Spleen (tissue), 7 donors: ENCODE results near the gene CBX1.

Experiments used
- POLR2AphosphoS5 ChIP-seq, 3 donors: sonication (generic); formaldehyde crosslinking; IDR thresholded peaks; one replicate each; pipeline ENCODE4 v1.5.1; 2017; ENCODE audit warnings: antibody characterized with exemption in 3 of 3
- TF ChIP-seq, protein P1 (sequence below), 11 experiments: fragments of 200-600 bp in 7 of 11; fragments of 450-650 bp in 4 of 11; sonication (generic) in 4 of 11; IDR thresholded peaks in 8 of 11; conservative IDR thresholded peaks in 3 of 11; 1 replicate in 7 of 11; 2 replicates in 4 of 11; pipeline versions ENCODE4 v1.4.0 to v1.8.0; 2016 to 2021; ENCODE audit warnings: antibody characterized with exemption in 11 of 11, inconsistent platforms in 4 of 11, mild to moderate bottlenecking in 1 of 11
- donor health status: DM: no; HTN: no; CAD: no; lungs with moderate emphysema.
- donor health status: DM: no; HTN: no; CAD: no.
- donor health status: DM: no; HTN: no; CAD: no.

- TF ChIP-seq, protein P1, sequence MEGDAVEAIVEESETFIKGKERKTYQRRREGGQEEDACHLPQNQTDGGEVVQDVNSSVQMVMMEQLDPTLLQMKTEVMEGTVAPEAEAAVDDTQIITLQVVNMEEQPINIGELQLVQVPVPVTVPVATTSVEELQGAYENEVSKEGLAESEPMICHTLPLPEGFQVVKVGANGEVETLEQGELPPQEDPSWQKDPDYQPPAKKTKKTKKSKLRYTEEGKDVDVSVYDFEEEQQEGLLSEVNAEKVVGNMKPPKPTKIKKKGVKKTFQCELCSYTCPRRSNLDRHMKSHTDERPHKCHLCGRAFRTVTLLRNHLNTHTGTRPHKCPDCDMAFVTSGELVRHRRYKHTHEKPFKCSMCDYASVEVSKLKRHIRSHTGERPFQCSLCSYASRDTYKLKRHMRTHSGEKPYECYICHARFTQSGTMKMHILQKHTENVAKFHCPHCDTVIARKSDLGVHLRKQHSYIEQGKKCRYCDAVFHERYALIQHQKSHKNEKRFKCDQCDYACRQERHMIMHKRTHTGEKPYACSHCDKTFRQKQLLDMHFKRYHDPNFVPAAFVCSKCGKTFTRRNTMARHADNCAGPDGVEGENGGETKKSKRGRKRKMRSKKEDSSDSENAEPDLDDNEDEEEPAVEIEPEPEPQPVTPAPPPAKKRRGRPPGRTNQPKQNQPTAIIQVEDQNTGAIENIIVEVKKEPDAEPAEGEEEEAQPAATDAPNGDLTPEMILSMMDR (IDR thresholded peaks at IDR 0.05 in 8 of 11, conservative IDR thresholded peaks at IDR 0.05 in 3 of 11): no peak
- TF ChIP-seq POLR2AphosphoS5 (IDR thresholded peaks at IDR 0.05): no peak
Observed at GRCh38 chr17:48123111-48123510, 21.8 kb upstream of the CBX1 start.
